Measurements from ENCODE around the gene PTK6.

- TF ChIP-seq CTCF (IDR thresholded peaks at IDR 0.05) (no peak), POLR2AphosphoS5 (IDR thresholded peaks at IDR 0.05) (no peak)
Observed at GRCh38 chr20:63536241-63536977, 767 bp downstream of the PTK6 start.

Data from breast epithelium (tissue), 3 donors.